K562 (cell line): ENCODE results near the gene CFAP58. TPM values are rescaled to one million over a fixed set of nuclear protein-coding genes. Genes with fewer than 3 reads are reported as not detected.

Experiments used
- ATAC-seq: fragments of 200-7000 bp; cut with Tn5 transposase; 3 replicates; pipeline ENCODE4 v1.9.1; 2020; ENCODE audit warnings: moderate library complexity
- BruUV-seq: library from RNA; stranded (reverse); fragments of 400-500 nt; replicated peaks from 2 replicates; lab custom pipeline; 2021; lab: Mats Ljungman, UMichigan
- CTCF ChIA-PET: fragments of 300-600 bp; formaldehyde crosslinking; extraction: SDS; loops from one replicate; lab custom pipeline; 2021; ENCODE audit warnings: low intra/inter-chr PET ratio; lab: Yijun Ruan, JAX
- POLR2A ChIA-PET: fragments of 300-600, 350-650 bp; sonication (Branson Sonifier 250); formaldehyde crosslinking; extraction: SDS; loops from one replicate; lab custom pipeline; 2021; ENCODE audit warnings: antibody characterized with exemption, inconsistent platforms; lab: Yijun Ruan, JAX
- DNase-seq, 4 experiments: peaks; one replicate each; pipeline versions ENCODE4 v3.0.0 to v3.0.0-alpha.2; 2011 to 2018; ENCODE audit warnings: low spot score in 3 of 4, mixed read lengths in 3 of 4; ENCODE audit errors: extremely low read depth in 1 of 4
- FAIRE-seq: peaks from 2 replicates; lab custom pipeline; 2011; peaks lifted over from hg19 to GRCh38; lab: Jason Lieb, UNC
- H2AFZ ChIP-seq: 2 replicates; pipeline ENCODE4 v1.6.0; 2011; ENCODE audit warnings: low read depth, low read length, control low read depth, inconsistent platforms
- H3K27ac ChIP-seq: fragments of 200-600 bp; 3 replicates; pipeline ENCODE4 v1.8.0; 2011; ENCODE audit warnings: low read depth, mild to moderate bottlenecking, control low read depth, inconsistent platforms, low read length, moderate library complexity, mixed read lengths; ENCODE audit errors: extremely low read depth
- H3K27me3 ChIP-seq, 2 experiments: fragments of 300-600 bp in 1 of 2; 2 replicates in 1 of 2; 3 replicates in 1 of 2; pipeline versions ENCODE4 v1.6.0 to v1.8.0; 2011; ENCODE audit warnings: inconsistent platforms in 2 of 2, low read length in 2 of 2, mild to moderate bottlenecking in 1 of 2, mixed read lengths in 1 of 2, moderate library complexity in 1 of 2; ENCODE audit not compliant: control insufficient read depth in 2 of 2, insufficient read depth in 2 of 2
- H3K36me3 ChIP-seq: fragments of 300-600 bp; 3 replicates; pipeline ENCODE4 v1.8.0; 2011; ENCODE audit warnings: mild to moderate bottlenecking, low read length, inconsistent platforms; ENCODE audit not compliant: control insufficient read depth, insufficient read depth
- H3K4me1 ChIP-seq, 2 experiments: fragments of 200-600 bp in 1 of 2; replicated peaks in 1 of 2; 2 replicates in 1 of 2; 3 replicates in 1 of 2; pipeline versions ENCODE4 v1.5.1 to v1.8.0; 2011; ENCODE audit warnings: inconsistent platforms in 2 of 2, low read length in 2 of 2, mild to moderate bottlenecking in 1 of 2, mixed read lengths in 1 of 2, moderate library complexity in 1 of 2; ENCODE audit not compliant: control insufficient read depth in 2 of 2, insufficient read depth in 2 of 2
- H3K4me2 ChIP-seq: 2 replicates; pipeline ENCODE4 v1.6.1; 2011; ENCODE audit warnings: low read length, control low read depth, inconsistent platforms, mixed read lengths; ENCODE audit not compliant: insufficient read depth
- H3K4me3 ChIP-seq: fragments of 200-600 bp; sonication (generic), shearing (Covaris generic); 2 replicates; pipeline ENCODE4 v1.5.1; 2016; ENCODE audit warnings: control low read depth, inconsistent platforms
- H3K79me2 ChIP-seq: fragments of 200-600 bp; 3 replicates; pipeline ENCODE4 v1.8.0; 2011; ENCODE audit warnings: low read length, inconsistent platforms; ENCODE audit not compliant: control insufficient read depth, insufficient read depth
- H3K9ac ChIP-seq, 2 experiments: 2 replicates each; pipeline versions ENCODE4 v1.6.0 to v1.6.1; 2011; ENCODE audit warnings: low read depth in 2 of 2, low read length in 2 of 2, control low read depth in 1 of 2, inconsistent platforms in 1 of 2, mild to moderate bottlenecking in 1 of 2, mixed read lengths in 1 of 2; ENCODE audit not compliant: insufficient read depth in 1 of 2
- H3K9me1 ChIP-seq: one replicate; pipeline ENCODE4 v1.6.0; 2011; ENCODE audit warnings: inconsistent platforms, mild to moderate bottlenecking, low read length, moderate library complexity; ENCODE audit not compliant: control insufficient read depth, insufficient read depth
- H3K9me3 ChIP-seq: replicated peaks from 2 replicates; pipeline ENCODE4 v1.5.1; 2011; ENCODE audit warnings: low read depth, low read length, inconsistent platforms; ENCODE audit not compliant: control insufficient read depth, insufficient read depth
- H4K20me1 ChIP-seq: replicated peaks from 2 replicates; pipeline ENCODE4 v1.6.1; 2011; ENCODE audit warnings: low read length, inconsistent platforms, mixed read lengths; ENCODE audit not compliant: control insufficient read depth, insufficient read depth
- ATF1 ChIP-seq, 2 experiments: fragments of 450-650 bp in 1 of 2; IDR thresholded peaks; 2 replicates each; pipeline ENCODE4 v1.6.1; 2016; ENCODE audit warnings: missing compliant biosample characterization in 1 of 2, missing genetic modification characterization in 1 of 2
- BCLAF1 ChIP-seq, 2 experiments: fragments of 450-650 bp in 1 of 2; IDR thresholded peaks; 2 replicates each; pipeline ENCODE4 v1.6.1; 2011 to 2017; ENCODE audit warnings: low read depth in 2 of 2, antibody characterized with exemption in 1 of 2, borderline replicate concordance in 1 of 2, low read length in 1 of 2, mild to moderate bottlenecking in 1 of 2, mixed read lengths in 1 of 2; ENCODE audit not compliant: control insufficient read depth in 1 of 2
- BCOR ChIP-seq: fragments of 450-650 bp; IDR thresholded peaks from 2 replicates; pipeline ENCODE4 v1.6.1; 2016
- CHD2 ChIP-seq: IDR thresholded peaks from 2 replicates; pipeline ENCODE4 v1.6.1; 2011; ENCODE audit warnings: low read depth, low read length
- ETV1 ChIP-seq: fragments of 450-650 bp; conservative IDR thresholded peaks from 2 replicates; pipeline ENCODE4 v1.6.1; 2016; ENCODE audit warnings: missing genetic modification characterization, control low read depth, low read depth, missing compliant biosample characterization
- MAFF ChIP-seq: IDR thresholded peaks from 2 replicates; pipeline ENCODE4 v1.6.1; 2012; ENCODE audit warnings: low read length, improper control_type of control experiment
- PYGO2 ChIP-seq: fragments of 450-650 bp; IDR thresholded peaks from 2 replicates; pipeline ENCODE4 v1.6.1; 2016; ENCODE audit warnings: mild to moderate bottlenecking, missing genetic modification characterization, moderate library complexity, missing compliant biosample characterization
- RBM25 ChIP-seq: fragments of 200-400 bp; formaldehyde crosslinking; IDR thresholded peaks from 2 replicates; pipeline ENCODE4 v1.6.1; 2018; ENCODE audit warnings: low read length, low read depth, moderate library complexity; ENCODE audit not compliant: severe bottlenecking
- SIN3A ChIP-seq, 2 experiments: fragments of 150-350 bp in 1 of 2; IDR thresholded peaks; 2 replicates each; pipeline ENCODE4 v1.6.1; 2011 to 2016; ENCODE audit warnings: borderline replicate concordance in 2 of 2, low read depth in 2 of 2, low read length in 2 of 2, mild to moderate bottlenecking in 2 of 2, moderate library complexity in 2 of 2; ENCODE audit not compliant: control insufficient read depth in 1 of 2
- SP2 ChIP-seq: IDR thresholded peaks from 2 replicates; pipeline ENCODE4 v1.6.1; 2011; ENCODE audit warnings: mild to moderate bottlenecking, low read depth, low read length, moderate library complexity; ENCODE audit not compliant: poor library complexity, severe bottlenecking; ENCODE audit errors: extremely low read depth
- TCF7 ChIP-seq: sonication (generic); IDR thresholded peaks from 2 replicates; pipeline ENCODE4 v1.6.1; 2016; ENCODE audit warnings: antibody characterized with exemption, borderline replicate concordance
- ZNF551 ChIP-seq: fragments of 250-450 bp; sonication (Bioruptor Pico); IDR thresholded peaks from 2 replicates; pipeline ENCODE4 v1.5.0; 2021; ENCODE audit warnings: mild to moderate bottlenecking, moderate library complexity
- WGBS: fragments of 100-300 bp; shearing (Covaris generic); methylation state at CpG from one replicate; pipeline ENCODE4 v1.1.6; 2016; ENCODE audit warnings: low coverage, mixed read lengths; ENCODE audit not compliant: insufficient coverage; ENCODE audit errors: missing lambda C conversion rate; 5-methylcytosine and 5-hydroxymethylcytosine counted together
- in situ Hi-C: fragments of 300-500 bp; cut with MboI; formaldehyde crosslinking; loops from 4 replicates; pipeline ENCODE4 v1.15.0; 2018; ENCODE audit warnings: inconsistent platforms, mixed read lengths
- intact Hi-C: fragments of 100-400 bp; cut with micrococcal nuclease; formaldehyde crosslinking; loops from 2 replicates; pipeline ENCODE4 v1.14.2; 2022
- polyA plus RNA-seq, 8 experiments: library from polyadenylated mRNA; depleted of rRNA in 4 of 8; stranded (reverse) in 5 of 8; unstranded in 3 of 8; fragments of >200 nt; fragmentation: Nextera tagmentation in 2 of 8; fragmentation: Illumina TruSeq in 1 of 8; extraction: Ambion mirVana in 2 of 8; extraction: Trizol in 1 of 8; gene quantifications; 2 replicates each; pipeline versions ENCODE4 v1.2.1 to v1.2.3, GENCODE V29; 2011 to 2014; ENCODE audit warnings: inconsistent platforms in 1 of 8, missing spikeins in 1 of 8
- total RNA-seq, 7 experiments: library from RNA; depleted of rRNA in 6 of 7; stranded (reverse); fragments of >200 nt in 6 of 7; fragmentation: Illumina TruSeq in 2 of 7; extraction: Trizol in 2 of 7; gene quantifications; 2 replicates each; pipeline versions ENCODE4 v1.2.1 to v1.2.3, GENCODE V29; 2011 to 2021; ENCODE audit warnings: low replicate concordance in 1 of 7

CFAP58 gene
- total and polyA plus RNA-seq, 9 of the 15 experiments (the other 6 are each of a cell fraction or from before 2014, with no cell fraction given) = 0.08 to 2.0 (median 0.71) TPM

- no peak for TF ChIP-seq SP2
- no peak for TF ChIP-seq PYGO2 (tag)
- peak; percentile 66 for TF ChIP-seq ETV1 (tag)
- TF ChIP-seq SIN3A (IDR thresholded peaks at IDR 0.05; ENCODE audit: borderline replicate concordance in 2 of 2, control insufficient read depth in 1 of 2, low read depth in 2 of 2, low read length in 2 of 2) = peak; percentile 82 to 93; a peak in 3 of 4 replicates
- TF ChIP-seq MAFF = no peak
- no peak for TF ChIP-seq ATF1 (CRISPR knock-in tag; IDR thresholded peaks at IDR 0.05)
- peak; percentile 69 for TF ChIP-seq ATF1 (tag; IDR thresholded peaks at IDR 0.05)
Observed at GRCh38 chr10:104353325-104354048, at the start of gene CFAP58 (continued).

- CTCF ChIA-PET = interaction anchor here (2.5 kb wide), 1 partner anchor 46 kb away, joined by 11 read pairs; no protein-coding TSS in a partner anchor
- TF ChIP-seq BCLAF1 (IDR thresholded peaks at IDR 0.05; ENCODE audit: borderline replicate concordance in 1 of 2, control insufficient read depth in 1 of 2, low read depth in 2 of 2, low read length in 1 of 2) = no peak
- TF ChIP-seq ZNF551 (CRISPR knock-in tag) = no peak
- TF ChIP-seq BCOR = 0 out of 2 replicates have a peak, but pooled peaks have one; percentile 11
- no peak for TF ChIP-seq TCF7
- no peak for TF ChIP-seq CHD2
- peak; percentile 38 for TF ChIP-seq RBM25
- Histone ChIP-seq H3K4me3 (no peak overlapping the region), H3K4me2 (no peak overlapping the region), H2AFZ (no peak overlapping the region), H3K9ac (no peak overlapping the region), H3K27ac (no peak overlapping the region), H3K9me1 (no peaks in the 10 kb centered on the region), H4K20me1 (no peaks in the 10 kb centered on the region), H3K4me1 (no peaks in the 10 kb centered on the region; a peak in 3 of 5 replicates), H3K36me3 (no peaks in the 10 kb centered on the region; the same call in 2 of the 3 replicates), H3K9me3 (no peaks in the 10 kb centered on the region; the same call in 1 of the 2 replicates), H3K27me3 (peaks cover 0 to 2% of the 10 kb centered on the region in 2 experiments; a peak in 1 of 5 replicates), H3K79me2 (no peaks in the 10 kb centered on the region)
- DNase-seq (no peak), ATAC-seq (no peak), FAIRE-seq (no peak)
- intact Hi-C loops (no loop called here), in situ Hi-C loops (no loop called here)
- POLR2A ChIA-PET = no interaction called here
- no TSS peak for BruUV-seq
- WGBS = 49% methylated on average over 4 of the region's 4 CpGs
Observed at GRCh38 chr10:104304356-104304745, 49.3 kb upstream of the CFAP58 start.
